Islet precursor cell (in vitro differentiated cells): ENCODE results near the gene SLC9A9.
"Not testable (repeated sequence)": the region's sequence is repeated elsewhere in the genome, so short reads cannot be mapped to it uniquely, and the experiment has no call there.

Source experiments
- DNase-seq: peaks from one replicate; pipeline ENCODE4 v3.0.0-alpha.2; 2018

SLC9A9 gene

DNA sequence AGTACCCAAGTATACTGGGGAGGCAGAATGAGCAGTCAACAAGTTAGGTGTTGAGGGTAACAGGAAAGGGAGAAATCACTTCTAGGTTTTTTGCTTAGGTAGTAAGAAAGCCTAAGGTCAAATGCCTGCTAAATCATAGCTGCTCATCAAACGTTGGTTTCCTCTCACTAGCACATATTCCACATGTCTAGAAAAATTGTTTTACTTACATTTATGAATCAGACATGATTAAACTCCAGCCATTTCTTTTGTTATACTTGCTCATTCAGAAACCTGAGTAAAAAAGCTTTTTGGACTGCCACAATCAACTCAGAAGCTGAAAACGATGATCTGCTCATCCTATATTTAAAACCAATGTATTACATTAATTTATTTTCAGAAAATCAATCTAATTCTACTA lies 40.2 kb downstream of the SLC9A9 start:
- no peak for DNase-seq

DNA sequence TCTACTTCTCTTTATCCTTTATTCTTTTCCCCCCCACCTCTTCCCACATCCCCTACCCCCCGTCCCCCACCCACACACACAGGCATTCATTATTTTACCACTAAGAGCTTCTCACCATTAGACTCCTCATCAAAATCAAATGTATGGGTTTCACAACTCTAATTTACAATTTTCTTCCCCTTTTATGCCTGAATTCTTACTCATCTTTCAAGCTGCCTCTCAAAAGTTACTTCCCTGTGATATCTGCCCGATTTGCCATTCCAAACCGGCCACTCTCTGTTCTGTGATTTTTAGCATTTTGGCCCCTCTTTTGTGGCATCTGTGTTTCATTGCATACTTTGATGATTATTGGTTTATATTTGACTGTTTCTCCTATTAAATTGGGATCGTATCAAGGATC lies 42.2 kb downstream of the SLC9A9 start:
- no peak for DNase-seq

DNA sequence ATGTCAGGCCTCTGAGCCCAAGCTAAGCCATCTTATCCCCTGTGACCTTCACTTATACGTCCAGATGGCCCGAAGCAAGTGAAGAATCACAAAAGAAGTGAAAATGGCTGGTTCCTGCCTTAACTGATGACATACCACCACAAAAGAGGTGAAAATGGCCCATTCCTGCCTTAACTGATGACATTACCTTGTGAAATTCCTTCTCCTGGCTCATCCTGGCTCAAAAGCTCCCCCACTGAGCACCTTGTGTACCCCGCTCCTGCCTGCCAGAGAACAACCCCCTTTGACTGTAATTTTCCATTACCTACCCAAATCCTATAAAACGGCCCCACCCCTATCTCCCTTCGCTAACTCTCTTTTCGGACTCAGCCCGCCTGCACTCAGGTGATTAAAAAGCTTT lies 42.8 kb downstream of the SLC9A9 start:
- DNase-seq = not testable (repeated sequence)

DNA sequence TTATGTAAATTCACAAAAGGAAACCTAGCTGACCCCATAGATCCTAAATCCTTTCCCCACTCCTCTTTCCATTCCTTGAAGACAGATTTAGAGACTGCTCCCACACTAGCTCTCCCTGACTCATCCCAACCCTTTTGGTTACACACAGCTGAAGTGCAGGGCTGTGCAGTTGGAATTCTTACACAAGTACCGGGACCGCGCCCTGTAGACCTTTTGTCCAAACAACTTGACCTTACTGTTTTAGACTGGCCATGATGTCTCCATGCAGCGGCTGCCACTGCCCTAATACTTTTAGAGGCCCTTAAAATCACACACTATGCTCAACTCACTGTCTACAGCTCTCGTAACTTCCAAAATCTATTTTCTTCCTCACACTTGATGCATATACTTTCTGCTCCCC lies 47.2 kb downstream of the SLC9A9 start:
- not testable (repeated sequence) for DNase-seq

DNA sequence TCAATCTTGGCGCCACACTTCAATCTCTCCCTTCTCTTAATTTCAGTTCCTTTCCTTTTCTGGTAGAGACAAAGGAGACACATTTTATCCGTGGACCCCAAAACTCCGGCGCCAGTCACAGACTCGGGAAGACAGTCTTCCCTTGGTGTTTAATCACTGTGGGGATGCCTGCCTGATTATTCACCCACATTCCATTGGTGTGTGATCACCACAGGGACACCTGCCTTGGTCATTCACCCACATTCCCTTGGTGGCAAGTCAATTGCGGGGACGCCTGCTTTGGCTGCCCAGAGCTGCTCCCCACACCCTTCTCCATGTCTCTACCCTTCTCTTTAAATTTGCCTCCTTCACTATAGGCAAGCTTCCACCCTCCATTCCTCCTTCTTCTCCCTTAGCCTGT lies 50.1 kb downstream of the SLC9A9 start:
- DNase-seq = not testable (repeated sequence)

DNA sequence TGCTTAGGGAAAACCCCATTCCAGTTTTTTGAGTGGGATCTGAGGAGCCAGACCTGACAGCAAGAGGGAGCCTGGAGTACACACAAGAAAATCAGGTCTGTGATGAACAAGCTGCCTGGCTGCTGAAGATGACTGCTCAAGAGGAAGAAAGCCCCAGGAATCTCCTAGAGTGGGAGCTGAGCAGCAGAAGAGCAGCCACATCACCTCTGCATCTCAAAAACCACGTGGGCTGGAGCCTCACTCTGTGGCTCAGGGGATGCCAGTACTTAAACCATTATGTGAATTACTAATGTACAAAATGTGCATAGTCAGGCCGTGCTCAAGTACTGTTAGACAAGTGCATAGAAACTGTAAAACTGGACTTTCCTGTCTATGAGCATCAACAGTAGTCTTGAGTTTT lies 52.4 kb downstream of the SLC9A9 start:
- DNase-seq = no peak

DNA sequence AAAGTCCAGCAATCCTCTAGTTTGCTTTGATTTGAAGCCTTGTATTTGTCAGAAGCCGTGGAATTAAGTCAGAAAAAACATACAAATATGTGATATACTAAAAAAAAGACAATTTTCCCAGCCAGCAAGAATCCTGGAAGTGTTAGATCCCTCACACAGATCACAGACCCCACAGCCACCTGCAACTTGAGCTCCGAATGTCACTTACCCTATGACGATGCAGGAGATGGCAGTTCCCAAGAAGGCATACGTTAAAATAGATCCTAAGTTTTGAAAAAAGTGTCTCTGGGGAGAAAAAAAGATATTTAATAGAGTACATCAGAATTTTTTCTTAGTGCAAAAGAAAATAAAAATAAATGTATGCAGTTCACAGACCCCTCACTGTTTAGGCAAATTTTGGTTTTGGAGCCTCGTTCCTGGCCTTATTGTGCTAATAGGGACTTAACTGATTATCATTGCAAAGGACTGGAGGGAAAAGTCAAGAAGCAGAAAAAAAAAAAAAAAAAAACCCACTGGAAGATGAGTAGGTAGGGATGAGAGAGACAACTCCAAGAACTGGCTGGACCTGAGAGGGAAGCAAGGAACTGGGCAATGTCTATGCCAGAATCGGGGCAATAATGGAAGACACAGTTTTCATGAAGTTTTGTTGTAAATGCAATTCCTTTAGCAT lies 53.3 kb downstream of the SLC9A9 start:
- no peak for DNase-seq

DNA sequence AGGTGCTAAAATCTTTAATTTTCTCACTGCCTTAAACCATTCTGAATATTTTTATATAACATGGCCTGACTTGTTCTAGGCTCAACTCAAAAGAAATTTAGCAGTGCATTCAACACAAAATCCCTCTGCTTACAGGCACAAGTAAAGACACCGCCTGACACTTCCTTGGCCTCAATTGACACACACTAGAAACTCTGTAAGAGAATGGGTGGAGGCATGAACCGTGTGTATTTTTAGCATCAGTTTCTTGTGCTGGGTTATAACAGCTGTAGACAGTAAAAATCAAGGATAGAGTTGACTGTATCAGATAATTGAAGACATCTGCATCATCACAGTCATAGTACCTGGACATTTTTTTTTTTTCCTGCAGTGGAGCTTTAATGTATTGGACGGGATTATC lies 54.3 kb downstream of the SLC9A9 start:
- no peak for DNase-seq

DNA sequence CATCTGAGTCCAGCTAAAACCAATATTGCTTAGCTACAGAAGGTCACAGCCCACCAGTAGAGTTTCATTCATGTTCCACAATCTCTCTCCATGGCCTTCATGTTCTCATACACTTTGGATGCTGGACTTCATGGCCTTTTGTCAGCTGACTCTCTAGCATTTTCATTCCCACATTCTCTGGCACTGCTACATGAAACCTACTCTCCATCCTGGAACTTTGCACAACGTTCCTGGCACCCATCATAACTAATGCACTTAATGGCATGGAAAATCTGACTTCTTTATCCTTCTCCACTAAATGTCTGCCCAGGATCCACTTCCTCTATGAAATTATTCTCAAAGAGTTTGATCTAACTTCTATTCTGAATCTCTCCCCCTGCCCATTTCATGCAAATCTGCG lies 56.9 kb downstream of the SLC9A9 start:
- DNase-seq = no peak

DNA sequence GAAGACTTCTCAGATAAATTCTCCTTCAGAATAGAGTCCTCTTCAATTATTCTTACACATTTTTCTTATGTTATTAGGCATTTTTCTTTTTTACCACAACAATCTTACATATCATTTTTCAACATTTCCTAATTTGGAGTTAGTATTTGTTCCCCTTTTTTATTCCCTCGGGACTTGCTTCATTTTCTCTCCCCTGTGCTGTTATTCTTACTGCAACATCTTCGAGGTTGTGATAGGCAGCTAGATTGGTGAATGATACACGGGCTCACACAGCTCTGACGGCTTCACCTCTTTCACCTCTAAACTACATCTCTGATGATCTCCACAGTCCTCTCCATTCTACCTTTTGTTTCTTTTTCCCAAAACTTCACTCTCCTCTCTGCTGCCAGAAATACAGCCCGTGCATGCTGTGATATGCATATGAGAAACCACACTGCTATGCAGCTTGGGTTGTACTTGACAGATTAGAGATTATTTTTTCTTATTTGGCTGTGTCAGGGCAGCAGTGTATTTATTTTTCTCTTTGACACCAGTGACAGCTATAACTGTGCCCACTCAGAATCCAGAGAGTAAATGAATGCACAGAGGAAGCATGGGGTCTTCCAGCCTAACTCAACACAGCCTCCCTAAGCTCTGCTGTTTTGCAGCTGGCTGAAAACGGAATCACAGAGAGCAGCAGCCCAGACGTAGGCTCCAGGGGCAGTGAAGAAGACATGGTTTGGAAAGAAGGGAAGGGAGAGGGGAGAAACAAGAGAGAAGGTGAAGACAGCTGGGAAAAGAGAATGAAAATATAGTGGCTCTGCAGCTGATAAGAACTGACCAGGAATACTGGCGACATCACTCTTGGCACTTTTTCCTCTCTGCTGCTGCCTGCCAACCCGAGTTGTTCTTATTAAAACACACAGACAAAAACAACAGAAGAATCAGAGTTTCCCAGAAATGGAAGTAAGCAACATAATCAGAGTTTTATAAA lies 61.8 kb downstream of the SLC9A9 start:
- DNase-seq = no peak

DNA sequence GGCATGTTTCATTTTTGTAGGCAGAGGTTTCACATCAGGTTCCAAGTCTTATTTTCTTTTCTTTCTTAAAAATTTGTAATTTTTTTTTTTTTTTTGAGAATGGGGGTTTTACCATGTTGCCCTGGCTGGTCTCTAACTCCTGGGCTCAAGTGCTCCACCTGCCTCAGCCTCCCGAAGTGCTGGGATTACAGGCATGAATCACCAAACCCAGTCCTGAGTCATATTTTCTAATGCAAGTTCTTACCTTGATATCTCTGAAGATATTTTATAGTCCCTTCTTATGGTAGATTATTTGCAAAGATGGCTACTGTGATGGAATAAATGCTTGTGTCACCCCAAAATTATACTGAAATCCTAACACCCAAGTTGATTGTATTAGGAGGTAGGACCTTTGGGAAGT lies 63.8 kb downstream of the SLC9A9 start:
- DNase-seq = no peak

DNA sequence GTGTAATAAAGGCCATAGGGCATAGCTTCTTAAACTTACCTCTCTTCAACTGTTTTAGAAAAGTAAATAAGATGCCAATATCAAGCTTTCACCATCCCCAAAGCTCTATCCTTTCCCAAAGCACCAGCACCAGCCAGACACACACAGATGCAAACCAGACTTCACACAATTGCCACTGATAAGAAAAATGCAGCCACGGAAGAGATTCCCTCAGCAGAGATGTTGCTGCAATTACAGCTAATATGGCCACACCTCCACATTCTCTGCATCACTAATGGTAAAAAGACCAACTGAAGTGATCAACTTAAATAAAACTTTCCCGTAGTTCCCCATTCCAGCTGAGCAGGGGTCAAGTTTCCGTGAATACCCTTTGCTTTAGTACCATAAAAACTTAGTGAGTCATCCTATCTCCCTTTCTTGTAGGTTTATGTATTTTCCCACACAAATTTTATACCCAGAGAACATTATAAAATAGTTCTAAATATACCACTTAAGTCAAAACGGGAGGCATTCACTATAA lies 64.4 kb downstream of the SLC9A9 start:
- no peak for DNase-seq

DNA sequence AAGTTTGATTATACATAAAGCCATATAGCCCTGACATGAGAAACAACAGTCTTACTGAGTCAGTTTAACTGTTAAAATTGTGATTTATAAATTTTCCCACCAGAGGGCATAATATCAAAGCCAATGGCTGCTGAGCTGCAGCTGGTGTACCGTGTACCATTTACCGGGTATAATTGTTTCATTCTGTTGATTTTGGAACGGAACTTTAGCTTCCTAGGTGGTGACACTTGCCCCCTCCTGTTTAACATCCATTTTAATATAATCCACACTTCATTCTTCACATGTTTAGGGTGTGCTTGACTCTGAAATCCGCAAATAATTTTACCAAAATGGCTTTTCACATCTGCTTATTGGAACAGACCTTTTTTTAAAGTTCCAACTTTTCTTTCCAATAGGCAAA lies 72.8 kb downstream of the SLC9A9 start:
- DNase-seq = no peak

DNA sequence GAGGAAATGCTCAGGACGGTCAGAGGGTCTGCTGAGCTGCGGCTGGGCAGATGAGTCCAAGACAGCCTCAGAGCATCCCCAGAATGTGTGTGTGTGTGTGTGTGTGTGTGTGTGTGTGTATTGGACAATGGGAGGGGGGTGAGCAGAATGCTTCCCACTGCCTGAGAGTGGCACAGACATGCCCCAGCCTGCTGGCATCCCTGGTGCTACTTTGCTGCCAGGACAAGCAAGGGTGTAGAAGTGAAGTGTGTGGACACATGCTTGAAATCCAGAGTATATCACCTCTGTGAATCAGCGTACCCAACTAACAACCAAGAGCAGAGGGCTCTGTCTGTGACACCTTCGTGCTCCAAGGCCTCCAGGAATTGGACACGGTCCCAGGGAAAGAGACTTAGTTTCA lies 76.3 kb downstream of the SLC9A9 start:
- no peak for DNase-seq

DNA sequence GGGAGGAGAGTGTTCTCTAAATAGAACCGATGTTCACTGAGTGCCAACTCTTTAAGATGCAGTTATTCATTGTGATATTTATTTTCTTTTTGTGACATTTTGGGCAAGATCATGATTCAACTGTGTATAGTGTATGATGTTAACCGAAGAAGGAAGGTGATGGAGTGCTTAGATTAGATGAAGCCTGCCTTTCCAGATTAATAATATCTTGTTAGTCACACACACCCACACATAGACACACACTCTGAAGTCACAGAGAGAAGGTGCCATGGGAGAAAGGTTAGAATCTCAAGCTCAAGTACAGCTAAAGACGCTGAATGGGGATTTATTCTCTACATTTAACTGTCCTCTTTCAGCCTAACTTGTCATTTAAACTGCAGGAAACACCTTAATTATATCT lies 77.0 kb downstream of the SLC9A9 start:
- DNase-seq = no peak

DNA sequence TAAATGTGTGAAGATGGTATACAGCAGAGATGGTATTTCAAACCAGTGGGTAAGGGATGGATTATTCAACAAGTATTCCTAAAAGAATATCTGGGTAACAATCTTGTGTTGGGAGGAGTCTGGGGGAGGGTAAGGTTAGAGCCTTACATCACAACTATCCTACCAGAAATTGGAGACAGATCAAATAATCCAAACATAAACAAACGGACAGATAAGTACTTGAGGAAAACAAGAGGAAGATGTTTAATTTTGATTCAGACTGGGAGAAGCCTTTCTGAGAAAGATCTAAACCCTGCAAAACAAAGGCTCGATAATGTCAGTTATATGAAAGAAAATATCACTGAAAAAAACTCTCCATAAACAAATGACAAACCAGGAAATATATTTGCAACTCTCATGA lies 77.9 kb downstream of the SLC9A9 start:
- no peak for DNase-seq

DNA sequence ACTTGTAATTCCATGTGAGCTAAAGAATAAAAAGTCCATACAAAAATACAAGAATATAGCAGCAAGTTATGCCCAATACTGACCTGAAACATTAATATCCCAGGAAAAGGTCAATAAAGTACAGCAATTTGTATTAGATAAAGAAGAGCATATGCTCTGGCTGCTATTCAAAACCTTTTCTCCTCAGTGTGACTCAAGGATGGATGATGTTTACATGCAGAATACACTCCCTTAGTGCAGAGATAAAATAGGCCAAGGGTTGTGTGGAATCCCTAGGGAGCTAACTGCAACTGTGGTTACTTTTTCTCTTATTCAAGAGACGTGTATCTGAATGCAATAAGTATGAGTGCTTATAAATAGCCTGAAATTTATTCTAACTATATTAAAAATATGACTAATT lies 78.7 kb downstream of the SLC9A9 start:
- DNase-seq = no peak

DNA sequence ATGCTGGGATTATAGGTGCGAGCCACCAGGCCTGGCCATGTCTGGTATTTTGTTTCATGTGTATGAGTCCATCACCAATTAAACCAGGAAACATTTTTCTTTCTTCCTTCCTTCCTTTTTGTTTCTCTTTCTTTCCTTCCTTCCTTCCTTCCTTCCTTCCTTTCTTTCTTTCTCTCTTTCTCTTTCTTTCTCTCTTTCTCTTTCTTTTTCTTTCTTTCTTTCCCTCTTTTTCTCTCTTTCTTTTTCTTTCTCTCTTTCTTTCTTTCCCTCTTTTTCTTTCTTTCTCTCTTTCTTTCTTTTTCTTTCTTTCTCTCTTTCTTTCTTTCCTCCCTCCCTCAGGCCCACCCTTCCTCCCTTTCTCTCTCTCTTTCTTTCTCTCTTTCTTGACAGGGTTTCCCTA lies 83.4 kb downstream of the SLC9A9 start:
- no peak for DNase-seq

DNA sequence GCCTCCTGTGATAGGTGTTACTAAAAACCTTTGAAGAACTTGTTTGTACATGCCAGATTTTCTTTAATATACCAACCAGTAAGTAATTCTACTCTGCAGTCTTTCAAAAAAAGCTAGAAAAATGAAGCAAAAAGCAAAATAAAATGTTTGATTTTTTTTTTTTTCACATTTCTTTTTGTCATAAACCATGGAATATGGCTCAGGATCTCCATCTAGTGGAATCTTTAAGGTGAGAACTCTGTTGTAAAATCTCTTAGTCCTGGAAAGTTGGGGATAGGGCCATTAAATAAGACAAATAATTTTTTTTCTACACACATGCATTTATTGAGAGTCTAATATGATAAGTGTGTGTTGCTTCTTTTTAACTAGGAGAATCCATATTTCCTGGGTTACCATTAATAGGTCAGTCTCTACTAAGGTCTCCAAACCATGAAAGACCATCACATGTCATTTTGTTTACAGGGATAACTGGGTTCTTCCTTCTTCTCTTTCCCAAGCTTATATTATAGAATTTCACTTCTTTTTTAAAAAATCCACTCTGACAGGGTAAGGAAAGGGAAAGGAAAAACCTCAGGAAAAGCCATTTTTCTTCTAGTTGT lies 84.6 kb downstream of the SLC9A9 start:
- no peak for DNase-seq

DNA sequence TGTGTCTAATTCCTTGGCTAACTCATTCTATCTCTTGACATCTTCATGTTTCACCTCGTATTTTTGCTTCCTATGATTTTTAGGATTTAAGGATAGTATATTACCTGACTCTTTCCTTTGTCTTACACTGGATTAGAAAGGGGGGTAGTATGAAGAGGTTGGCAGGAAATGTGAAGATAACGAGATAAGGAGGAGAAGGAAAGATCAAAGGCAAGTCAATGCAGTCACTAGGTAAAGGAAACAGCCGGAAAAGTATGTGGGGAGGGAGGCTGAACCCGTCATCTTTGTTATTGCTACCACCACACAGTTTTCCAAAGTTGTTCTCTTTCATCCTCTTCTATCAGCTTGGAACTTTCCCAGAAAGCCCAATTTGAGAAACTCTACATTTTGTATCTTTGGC lies 90.6 kb downstream of the SLC9A9 start:
- DNase-seq = no peak

DNA sequence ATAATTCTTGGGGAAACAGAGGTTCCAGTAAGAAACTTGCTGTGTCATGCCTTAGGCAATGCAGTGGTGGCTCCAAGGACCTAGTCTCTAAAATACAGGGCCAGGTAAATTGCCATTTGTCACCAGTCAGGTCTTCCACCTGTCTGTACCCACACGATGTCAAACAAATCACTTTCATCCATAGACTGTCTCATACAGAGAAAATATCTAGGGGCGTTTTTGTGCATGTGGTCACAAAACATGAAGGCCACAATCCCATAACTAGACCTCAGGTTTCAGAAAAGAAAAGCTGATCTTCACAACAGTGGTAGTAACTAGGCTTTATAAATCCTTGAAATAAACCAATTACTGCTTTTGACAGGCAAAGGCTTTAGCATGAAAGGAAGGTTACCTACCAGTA lies 92.3 kb downstream of the SLC9A9 start:
- no peak for DNase-seq

DNA sequence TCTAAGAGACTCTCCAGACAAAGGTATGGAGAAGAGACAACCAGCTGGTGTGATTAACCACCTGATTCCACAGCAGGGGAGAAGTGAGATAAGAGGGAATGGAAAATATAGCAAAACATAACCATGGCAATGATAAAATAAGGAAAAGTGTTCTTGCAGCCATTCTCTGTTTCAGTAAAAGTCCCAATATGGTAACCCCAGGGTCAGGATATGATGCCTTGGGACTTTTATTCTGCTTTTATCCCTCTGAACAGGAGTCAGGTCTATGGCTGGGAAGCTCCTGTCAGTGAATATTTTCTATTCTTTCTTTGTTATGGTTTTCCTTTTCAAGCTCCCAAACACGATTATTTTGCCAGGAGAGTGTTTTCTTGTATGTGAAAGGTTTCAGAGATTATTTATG lies 94.2 kb downstream of the SLC9A9 start:
- DNase-seq = no peak

DNA sequence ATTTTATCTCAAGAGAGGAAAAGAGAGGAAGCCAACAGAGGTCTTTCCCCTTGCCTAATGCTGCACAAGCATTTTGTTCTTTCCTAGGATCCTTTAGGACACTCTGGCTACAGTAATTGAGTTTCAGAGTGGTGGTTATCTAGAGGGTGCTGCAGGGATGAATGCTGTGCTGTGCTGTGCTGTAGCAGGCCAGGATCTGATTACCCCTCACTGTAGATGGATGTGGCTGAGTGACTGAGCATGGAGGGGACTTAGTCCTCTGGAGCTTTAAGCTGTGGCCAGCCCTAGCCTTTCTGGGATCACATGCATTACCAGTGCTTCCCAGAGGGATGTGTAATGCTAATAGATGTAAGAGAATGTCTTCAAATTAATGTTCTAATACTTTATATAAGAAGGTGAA lies 94.8 kb downstream of the SLC9A9 start:
- DNase-seq = peak; percentile 60

DNA sequence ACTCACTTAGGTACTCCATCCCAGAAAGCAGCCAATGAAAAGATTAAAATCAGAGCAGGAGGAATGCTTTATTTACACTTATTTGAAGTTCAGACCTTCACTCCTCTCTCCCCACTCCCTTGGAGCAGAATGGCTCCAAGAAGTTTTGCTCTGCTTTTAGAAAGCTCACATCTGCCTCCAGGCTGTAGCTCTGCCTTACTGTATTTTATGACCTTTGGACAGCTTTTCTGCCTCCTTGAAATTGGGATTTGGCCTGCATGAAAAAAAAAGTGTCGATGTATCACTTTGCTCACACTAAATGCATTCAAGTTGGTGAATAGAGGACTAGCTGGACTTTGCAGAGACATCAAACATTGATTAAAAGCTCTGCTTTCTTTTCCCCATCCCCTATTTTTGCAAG lies 95.3 kb downstream of the SLC9A9 start:
- no peak for DNase-seq
